Activated naive CD4-positive, alpha-beta T cell treated with anti-CD3 and anti-CD28 coated beads, Interleukin-2, amount 50 U/mL, for 72 hours (primary cell): ENCODE data around the gene CD69. TPM values are rescaled to one million over a fixed set of nuclear protein-coding genes. Genes with fewer than 3 reads are reported as not detected.

Experiments used
- ATAC-seq, 2 donors: fragments of 150-1000 bp; cut with Tn5 transposase; 2 replicates each; pipeline ENCODE4 v1.10.0; 2021; ENCODE audit warnings: mild to moderate bottlenecking in 2 of 2, moderate library complexity in 2 of 2
- DNase-seq, 2 donors: peaks; one replicate each; pipeline ENCODE4 v3.0.0; 2021 to 2022; ENCODE audit warnings: low spot score in 2 of 2
- H3K27ac Mint-ChIP-seq, 2 donors: one replicate each; pipeline ENCODE4 v1.8.0; 2022; ENCODE audit warnings: mild to moderate bottlenecking in 2 of 2, mixed read lengths in 2 of 2
- H3K36me3 Mint-ChIP-seq, 2 donors: one replicate each; pipeline ENCODE4 v1.8.0; 2022; ENCODE audit warnings: mixed read lengths in 2 of 2
- H3K9me3 Mint-ChIP-seq, 2 donors: one replicate each; pipeline ENCODE4 v1.8.0; 2022; ENCODE audit warnings: mixed read lengths in 2 of 2
- total RNA-seq, 2 donors: library from RNA; stranded (reverse); gene quantifications; one replicate each; pipeline ENCODE4 v1.2.3, GENCODE V29; 2022

The CD69 gene
- total RNA-seq = 10 to 100 TPM; 72.7 to 91.1 TPM

DNA sequence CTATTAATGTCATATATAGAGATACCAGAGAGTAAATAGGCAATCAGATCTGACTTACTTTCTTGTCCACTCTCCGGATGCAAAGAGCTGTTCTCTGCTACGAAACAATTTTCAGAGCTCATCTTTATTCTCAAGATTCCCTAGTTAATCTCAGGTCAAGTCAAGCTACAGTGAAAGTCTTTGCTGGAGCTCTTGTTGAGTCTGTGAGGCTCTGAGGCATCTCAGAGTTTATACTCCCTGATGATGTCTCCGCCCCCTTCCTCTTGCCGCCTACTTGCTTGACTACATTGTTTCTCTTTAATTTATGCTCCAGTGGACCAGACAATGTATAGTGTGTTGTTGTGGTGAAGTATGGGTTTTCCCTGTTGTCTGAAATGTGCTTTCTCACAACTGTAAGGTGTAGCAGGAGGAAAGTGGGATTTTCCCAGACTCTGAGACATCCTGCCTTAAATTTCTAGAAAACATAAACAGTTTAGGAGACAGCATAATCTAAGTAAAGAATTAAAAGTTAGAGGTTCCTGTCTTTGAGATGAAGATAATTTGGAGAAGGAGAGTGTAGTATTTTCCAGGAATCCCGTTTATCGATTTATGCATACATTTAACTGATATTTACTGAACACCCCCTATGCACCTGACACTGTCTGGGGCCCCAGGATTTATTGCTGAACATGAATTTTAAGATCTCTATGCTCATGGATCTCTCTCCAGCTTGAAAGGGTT is at the start of gene CD69:
Gene CD69 (minus strand): TSS at position 203 of the 720 bp plus-strand sequence. CDS start 81 bp downstream, at position 122.
- Mint-ChIP-seq H3K27ac (peak within 1 kb of the TSS; percentile 99), H3K9me3 (peaks cover 0 to 5% of the 10 kb centered on the region in 2 donors), H3K36me3 (peaks cover 45 to 54% of the 10 kb centered on the region in 2 donors)
- peak; percentile 53 to 58 for ATAC-seq
- DNase-seq = peak; percentile 74 to 81

DNA sequence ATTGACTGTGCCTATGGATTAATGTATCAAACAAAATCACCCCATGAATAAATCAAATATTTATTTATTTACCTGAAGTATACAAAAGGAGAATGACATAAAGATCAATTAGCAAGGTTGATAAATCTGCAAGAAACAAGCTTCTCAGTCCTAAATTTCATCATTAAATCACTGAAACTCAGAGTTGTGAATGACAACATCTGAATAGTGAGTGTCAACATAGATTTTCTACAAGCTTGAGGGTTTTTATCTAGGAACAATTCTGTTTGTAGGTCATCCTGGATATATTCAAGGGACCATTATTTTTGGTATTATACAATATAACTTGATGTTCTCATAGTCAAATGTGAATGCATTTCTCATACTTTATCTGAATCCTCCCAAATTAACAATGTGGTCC is 49.2 kb upstream of the CD69 start:
- Mint-ChIP-seq H3K27ac (no peak overlapping the region), H3K9me3 (no peaks in the 10 kb centered on the region), H3K36me3 (no peaks in the 10 kb centered on the region)
- no peak for DNase-seq
- ATAC-seq = no peak

DNA sequence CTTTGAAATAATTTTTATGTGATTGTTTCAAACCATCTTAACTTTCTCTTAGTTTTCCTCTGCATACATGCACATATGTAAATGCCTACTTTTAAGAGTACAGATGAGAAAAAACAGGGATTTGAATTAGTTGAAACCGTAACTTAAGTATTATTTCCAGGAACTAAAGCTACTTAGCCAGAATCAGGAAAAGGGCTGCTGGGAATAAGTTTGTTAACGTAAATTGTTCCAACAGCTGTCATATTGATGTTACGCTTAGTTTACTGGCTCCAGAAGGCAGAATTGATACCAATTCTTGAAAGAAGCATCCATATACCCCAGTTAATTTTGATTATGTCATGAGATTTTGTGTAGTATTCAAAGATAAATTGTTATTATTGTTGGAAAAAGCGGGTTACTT is 48.6 kb upstream of the CD69 start:
- ATAC-seq = no peak
- Mint-ChIP-seq H3K27ac (no peak overlapping the region), H3K9me3 (no peaks in the 10 kb centered on the region), H3K36me3 (no peaks in the 10 kb centered on the region)
- no peak for DNase-seq

DNA sequence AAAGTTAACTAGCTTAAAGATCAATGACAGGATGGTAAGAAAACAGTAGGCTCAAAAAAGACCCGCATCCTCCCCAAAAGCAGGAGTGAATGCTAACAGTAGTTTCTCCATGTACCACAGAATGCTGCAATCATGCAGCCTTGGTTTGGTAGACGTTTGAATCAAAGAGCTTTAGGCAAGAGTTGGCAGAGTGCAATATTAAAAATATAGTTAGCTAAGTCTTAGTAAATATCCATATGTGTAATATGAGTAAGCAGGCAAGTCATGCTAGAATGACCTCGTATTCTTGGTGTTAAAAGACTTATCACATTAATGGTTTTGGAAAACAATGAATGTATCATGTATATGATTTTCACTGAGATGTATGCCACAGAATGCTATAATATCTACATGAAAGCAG is 47.8 kb upstream of the CD69 start:
- DNase-seq = no peak
- Mint-ChIP-seq H3K27ac (no peak overlapping the region), H3K9me3 (no peaks in the 10 kb centered on the region), H3K36me3 (no peaks in the 10 kb centered on the region)
- ATAC-seq = peak; percentile 22 to 30

DNA sequence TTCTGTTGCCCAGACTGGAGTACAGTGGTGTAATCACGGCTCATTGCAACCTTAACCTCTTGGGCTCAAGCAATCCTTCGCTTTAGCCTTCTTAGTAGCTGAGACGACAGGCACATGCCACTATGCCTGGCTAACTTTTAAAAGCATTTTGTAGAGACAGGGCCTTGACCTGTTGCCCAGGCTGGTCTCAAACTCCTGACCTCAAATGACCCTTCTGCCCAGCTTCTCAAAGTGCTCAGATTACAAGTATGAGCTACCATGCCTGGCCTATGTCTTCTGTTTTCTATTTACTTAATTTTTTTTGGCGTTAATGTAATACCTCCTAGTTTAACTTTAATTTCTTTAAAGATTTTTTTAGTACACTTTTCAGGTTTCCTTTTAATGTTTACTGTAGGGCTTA is 46.0 kb upstream of the CD69 start:
- Mint-ChIP-seq H3K36me3 (no peaks in the 10 kb centered on the region), H3K9me3 (no peaks in the 10 kb centered on the region), H3K27ac (no peak overlapping the region)
- DNase-seq (no peak), ATAC-seq (no peak)

DNA sequence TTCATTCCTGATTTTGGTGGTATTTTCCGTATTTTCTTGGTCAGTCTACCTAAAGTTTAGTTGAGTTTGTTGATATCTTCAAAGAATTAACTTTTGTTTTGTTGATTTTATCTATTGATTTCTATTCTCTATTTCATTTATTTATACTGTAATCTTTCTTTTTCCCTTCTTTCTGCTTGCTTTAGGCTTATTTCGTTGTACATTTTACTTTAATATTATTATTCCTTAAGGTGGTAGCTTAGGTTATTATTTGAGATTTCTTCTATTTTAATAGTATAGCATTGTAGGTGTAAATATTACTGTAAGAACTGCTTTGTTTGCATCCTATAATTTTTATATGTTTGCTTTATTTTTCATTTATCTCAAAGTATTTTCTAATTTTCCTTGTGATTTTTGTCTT is 45.2 kb upstream of the CD69 start:
- Mint-ChIP-seq H3K9me3 (no peaks in the 10 kb centered on the region), H3K36me3 (no peaks in the 10 kb centered on the region), H3K27ac (no peak overlapping the region)
- DNase-seq (no peak), ATAC-seq (no peak)

DNA sequence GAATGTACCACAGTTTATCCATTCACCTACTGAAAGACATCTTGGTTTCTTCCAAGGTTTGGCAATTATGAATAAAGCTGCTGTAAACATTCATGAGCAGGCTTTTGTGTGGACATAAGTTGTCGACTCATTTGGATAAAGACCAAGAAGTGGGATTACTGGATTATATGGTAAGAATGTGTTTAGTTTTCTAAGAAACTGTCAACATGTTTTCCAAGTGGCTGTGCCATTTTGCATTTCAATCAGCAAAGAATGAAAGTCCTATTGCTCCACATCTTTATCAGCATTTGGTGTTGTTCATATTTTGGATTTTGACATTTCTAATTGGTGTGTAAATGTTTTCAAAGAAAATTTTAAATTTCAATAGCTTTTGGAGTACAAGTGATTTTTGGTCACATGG is 39.3 kb upstream of the CD69 start:
- peaks cover 0 to 3% of the 10 kb centered on the region in 2 donors for H3K36me3 Mint-ChIP-seq
- DNase-seq (no peak), ATAC-seq (no peak)
- no peak overlapping the region for H3K27ac Mint-ChIP-seq
- no peaks in the 10 kb centered on the region for H3K9me3 Mint-ChIP-seq

DNA sequence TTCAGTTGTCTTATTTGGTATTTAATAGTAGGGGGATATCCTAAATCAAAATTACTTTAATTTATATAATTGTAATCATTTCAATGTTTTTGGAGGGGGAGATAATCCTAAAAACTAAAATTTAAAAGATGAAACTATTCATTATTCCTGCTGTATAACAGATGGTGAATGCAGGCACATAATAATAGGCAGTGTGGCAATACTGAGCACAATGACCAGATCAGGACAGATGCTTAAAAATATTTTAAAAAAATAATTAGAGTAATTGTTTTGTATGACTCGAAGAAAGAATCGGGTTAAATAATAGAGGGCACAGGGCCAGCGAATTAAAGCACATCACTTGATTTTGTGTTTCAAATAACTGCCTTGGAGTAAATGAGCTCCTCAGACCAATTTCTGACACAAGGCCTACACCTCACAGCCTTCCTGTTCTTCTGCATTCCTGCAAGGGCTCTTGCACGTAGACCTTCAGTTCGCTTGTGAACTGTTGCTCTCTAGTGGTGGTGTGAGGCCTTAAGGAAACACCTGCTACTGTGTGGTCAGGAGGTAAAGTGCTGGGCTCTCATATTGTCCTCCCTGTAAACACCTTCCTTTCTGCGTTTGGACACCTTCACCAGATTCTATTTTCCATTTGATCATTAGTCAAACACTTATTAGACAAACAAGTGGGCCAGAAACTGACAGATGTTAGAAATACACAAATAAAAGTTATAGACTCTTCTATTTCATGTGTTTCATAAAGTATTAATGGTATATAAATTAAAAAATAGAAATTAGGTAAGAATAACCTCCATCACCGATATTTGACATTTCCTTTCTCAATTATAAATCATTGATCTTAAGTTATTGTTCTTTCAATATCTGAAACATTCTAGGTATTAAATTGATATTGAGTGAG is 37.3 kb upstream of the CD69 start:
- Mint-ChIP-seq H3K36me3 (peaks cover 0 to 6% of the 10 kb centered on the region in 2 donors), H3K27ac (peak overlapping the region in 1 of 2 donors; percentile 31), H3K9me3 (no peaks in the 10 kb centered on the region)
- DNase-seq (peak; percentile 44 to 72), ATAC-seq (peak; percentile 70 to 91)

DNA sequence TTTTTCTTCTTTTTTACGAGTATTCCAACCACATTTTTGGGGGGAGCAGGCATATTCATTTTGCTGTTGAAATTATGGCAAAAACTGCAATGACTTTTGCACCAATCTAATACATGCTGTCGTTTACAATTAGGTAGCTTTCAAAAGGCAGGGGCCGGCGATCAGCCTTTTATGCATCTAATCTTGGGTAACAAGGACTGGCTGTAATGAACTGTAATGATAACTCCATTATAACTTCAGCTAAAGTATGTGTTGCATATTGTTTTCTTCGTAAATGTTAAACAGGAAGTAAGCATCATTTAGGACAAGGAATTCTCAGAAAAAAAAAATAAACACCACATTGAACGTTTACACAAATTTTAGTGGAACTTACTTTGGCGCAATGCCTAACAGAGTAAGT is 36.3 kb upstream of the CD69 start:
- Mint-ChIP-seq H3K9me3 (no peaks in the 10 kb centered on the region), H3K27ac (peak overlapping the region; percentile 53 to 91), H3K36me3 (peaks cover 0 to 6% of the 10 kb centered on the region in 2 donors)
- no peak for ATAC-seq
- no peak for DNase-seq

DNA sequence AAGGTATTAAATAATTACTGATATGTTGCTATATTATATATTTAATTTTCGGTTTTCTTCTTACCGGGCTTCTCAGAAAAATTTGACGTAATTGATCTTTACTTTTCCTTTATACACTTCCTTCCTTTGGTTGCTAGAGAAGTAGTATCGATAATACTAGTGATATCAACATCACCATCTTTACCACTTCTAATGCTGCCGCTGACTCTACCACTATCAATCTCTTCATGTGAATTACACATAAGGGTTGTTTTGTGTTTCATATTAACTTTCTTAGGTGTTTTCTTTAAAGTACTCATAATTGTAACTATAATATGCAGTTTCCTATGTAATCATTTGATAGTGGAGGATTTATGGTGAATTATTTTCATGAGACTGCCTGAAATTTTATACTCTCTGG is 35.6 kb upstream of the CD69 start:
- DNase-seq = no peak
- Mint-ChIP-seq H3K27ac (peak overlapping the region; percentile 53 to 91), H3K9me3 (no peaks in the 10 kb centered on the region), H3K36me3 (peaks cover 0 to 6% of the 10 kb centered on the region in 2 donors)
- peak; percentile 45 to 60 for ATAC-seq

DNA sequence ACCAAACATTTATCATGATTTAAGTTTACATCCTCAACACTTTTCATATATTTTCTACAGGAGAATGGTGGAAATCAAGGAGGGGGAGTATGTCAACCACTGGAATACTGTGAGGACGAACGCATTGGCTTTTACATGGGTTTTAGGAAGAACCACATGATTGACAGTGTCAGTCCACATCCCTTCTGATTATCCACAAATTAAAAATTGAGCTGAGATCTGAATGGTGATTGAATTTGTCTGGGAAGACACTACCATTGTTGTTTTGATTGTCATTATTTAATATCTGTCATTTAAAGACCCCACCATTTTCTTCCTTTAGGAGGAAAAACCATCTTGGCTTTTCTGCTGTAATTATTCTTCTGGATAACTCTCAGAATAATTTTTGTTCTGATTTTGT is 35.2 kb upstream of the CD69 start:
- Mint-ChIP-seq H3K9me3 (no peaks in the 10 kb centered on the region), H3K27ac (peak overlapping the region; percentile 53 to 91), H3K36me3 (peaks cover under 1 to 6% of the 10 kb centered on the region in 2 donors)
- ATAC-seq = no peak
- DNase-seq = no peak

DNA sequence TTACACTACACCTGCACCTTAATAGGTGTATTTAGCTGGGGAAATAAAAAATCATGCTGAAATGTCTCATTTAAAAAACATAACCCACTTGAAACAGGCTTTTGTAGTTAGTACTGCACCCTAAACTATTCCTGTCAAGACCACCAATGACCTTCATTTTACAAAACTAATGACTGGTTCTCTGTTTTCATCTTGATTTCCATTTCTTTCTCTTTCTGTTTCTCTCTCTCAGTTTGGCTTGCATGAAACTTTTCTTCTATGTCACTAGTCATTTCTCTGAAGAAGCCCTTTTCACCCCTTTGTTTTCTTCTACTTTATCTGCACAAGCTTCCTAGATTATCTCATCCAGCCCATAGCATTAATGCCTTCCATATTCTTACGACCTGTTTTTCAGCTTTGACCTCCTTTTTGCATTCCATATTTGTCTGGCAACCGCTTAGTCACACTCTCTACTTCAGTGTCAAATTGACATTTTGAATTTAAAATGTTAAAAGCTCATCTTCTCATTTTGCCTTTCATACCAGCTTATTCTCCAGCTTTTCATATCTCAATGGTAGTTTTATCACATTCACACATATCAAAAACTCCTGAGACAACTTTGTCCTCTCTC is 33.9 kb upstream of the CD69 start:
- peak overlapping the region; percentile 53 to 91 for H3K27ac Mint-ChIP-seq
- peaks cover 6% of the 10 kb centered on the region in 2 donors for H3K36me3 Mint-ChIP-seq
- ATAC-seq (peak; percentile 43 to 65), DNase-seq (no peak)
- peaks cover 4 to 5% of the 10 kb centered on the region in 2 donors for H3K9me3 Mint-ChIP-seq

DNA sequence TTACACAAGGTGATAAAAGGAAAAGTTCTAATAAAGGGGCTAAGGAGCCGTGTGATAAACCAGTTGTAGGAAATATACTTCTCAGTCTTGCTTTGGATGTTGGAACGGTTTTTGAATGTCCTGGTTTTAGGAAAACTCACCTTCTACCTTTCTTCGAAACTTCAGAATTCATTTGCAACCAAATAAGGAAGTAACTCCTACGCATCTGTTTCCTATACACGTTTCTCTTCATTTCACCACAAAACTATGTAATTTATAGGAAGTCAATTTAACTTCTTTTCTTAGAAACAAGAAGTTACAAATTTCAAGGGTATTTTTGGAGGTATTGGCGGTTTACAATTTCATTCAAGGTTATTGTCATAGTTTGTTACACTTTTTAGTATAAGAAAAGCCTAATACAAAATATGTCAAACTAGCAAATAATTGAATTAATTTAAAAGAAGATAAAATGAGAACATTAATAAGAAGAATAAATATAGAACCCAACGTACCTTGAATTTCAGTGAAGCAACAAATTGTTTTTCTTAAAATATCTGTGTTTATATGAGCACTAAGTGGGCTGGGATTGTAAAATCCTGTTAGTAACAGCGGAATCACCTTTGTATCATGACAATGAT is 33.2 kb upstream of the CD69 start:
- H3K27ac Mint-ChIP-seq = peak overlapping the region; percentile 53 to 91
- ATAC-seq (no peak), DNase-seq (no peak)
- H3K9me3 Mint-ChIP-seq = peaks cover 4 to 9% of the 10 kb centered on the region in 2 donors
- peaks cover 6% of the 10 kb centered on the region in 2 donors for H3K36me3 Mint-ChIP-seq

DNA sequence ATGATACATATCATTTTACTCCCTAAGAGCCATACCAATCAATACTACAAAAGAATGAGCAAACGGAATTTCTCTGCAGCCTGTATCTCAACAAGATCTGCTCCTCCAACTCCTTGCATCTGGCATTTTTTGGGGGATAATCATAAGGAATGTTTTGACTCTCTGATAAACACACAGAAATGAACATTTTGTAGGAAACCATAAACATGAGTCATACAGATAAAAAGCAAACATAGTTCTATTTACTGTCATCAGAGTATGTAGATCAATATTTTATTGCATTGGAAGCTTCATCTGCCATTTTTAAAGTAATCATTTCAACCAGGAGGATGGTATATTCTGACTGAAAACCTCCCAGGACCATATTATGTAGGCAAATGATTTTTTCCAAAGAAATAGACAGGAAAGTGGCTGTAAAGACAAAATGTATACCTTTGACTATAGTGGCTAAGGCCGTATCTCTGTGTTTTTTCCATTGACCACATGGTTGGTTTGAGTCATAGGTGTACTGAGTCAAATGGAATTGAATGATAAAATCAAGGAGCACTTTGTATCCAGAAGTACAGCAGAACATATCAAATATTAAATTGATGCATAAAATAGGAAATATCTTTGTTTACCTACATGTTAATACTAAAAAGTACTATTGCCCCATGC is 32.4 kb upstream of the CD69 start:
- ATAC-seq (peak; percentile 55 to 63), DNase-seq (no peak)
- H3K9me3 Mint-ChIP-seq = peaks cover 4 to 9% of the 10 kb centered on the region in 2 donors

DNA sequence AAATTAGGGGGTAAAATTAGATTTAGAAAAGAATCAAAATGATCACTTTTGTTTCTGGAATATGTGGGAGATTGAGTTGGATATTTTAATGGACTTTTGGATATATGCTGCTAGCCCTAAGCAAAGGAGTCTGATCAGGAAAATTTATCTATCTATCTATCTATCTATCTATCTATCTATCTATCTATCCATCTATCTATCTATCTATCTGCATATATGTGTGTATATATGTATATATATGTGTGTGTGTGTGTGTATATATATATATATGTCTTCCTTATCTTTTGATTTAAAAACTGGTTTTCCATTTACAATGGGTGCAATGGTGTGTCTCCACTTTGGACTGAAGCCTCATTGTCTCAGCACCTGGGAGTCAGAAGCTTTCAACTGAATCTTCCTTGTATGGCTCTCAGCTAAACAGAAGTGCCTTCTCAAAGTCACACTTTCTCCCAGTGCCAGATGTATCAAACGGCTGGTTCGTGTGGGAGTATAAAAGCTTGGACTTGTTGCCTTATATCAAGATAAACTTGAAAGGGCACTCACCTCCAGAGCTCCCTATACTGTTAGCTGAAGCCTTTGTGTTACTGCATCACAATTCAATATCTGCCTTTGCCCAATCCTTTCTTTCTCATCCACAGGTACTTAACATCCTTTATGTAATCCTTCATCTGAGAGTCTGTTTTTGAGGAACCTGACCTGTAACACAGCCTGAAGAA is 31.6 kb upstream of the CD69 start:
- Mint-ChIP-seq H3K9me3 (peaks cover 4 to 9% of the 10 kb centered on the region in 2 donors), H3K27ac (peak overlapping the region; percentile 53 to 91), H3K36me3 (peaks cover 6% of the 10 kb centered on the region in 2 donors)
- DNase-seq = no peak
- ATAC-seq = no peak

More for the DNA sequence above, 32.4 kb upstream of the CD69 start:
- Mint-ChIP-seq H3K27ac (peak overlapping the region; percentile 53 to 91), H3K36me3 (peaks cover 6% of the 10 kb centered on the region in 2 donors)
